ENCODE results near the gene TMEM150A.
"Not testable (repeated sequence)": the region's sequence is repeated elsewhere in the genome, so short reads cannot be mapped to it uniquely, and the experiment has no call there.

Gene TMEM150A

GRCh38 chr2:85602476-85603234 lies at the start of gene TMEM150A:
TMEM150A (minus strand) TSS chr2:85602698; CDS start chr2:85601948, 750 bp downstream.
- DNase-seq (ENCODE audit: low read depth in 2 of 2): peak; percentile 85 to 86

GRCh38 chr2:85652056-85652455 lies 49.6 kb upstream of the TMEM150A start:
- no peak for DNase-seq (ENCODE audit: low read depth in 2 of 2)

- DNase-seq (ENCODE audit: low read depth in 2 of 2): no peak
These were observed 48.6 kb upstream of the TMEM150A start for GRCh38 chr2:85651097-85651496.

- no peak for DNase-seq (ENCODE audit: low read depth in 2 of 2)
These were observed 48.0 kb upstream of the TMEM150A start for GRCh38 chr2:85650456-85650855.

- DNase-seq (ENCODE audit: low read depth in 2 of 2): no peak
These were observed 47.0 kb upstream of the TMEM150A start for GRCh38 chr2:85649201-85650190.

GRCh38 chr2:85648619-85649018 lies 46.1 kb upstream of the TMEM150A start:
- DNase-seq (ENCODE audit: low read depth in 2 of 2): peak in 1 of 2 donors; percentile 5

- DNase-seq (ENCODE audit: low read depth in 2 of 2): no peak
These were observed 45.5 kb upstream of the TMEM150A start for GRCh38 chr2:85647823-85648526.

- no peak for DNase-seq (ENCODE audit: low read depth in 2 of 2)
These were observed 43.7 kb upstream of the TMEM150A start for GRCh38 chr2:85646166-85646565.

- no peak for DNase-seq (ENCODE audit: low read depth in 2 of 2)
These were observed 42.4 kb upstream of the TMEM150A start for GRCh38 chr2:85644909-85645308.

GRCh38 chr2:85642725-85643124 lies 40.2 kb upstream of the TMEM150A start:
- DNase-seq (ENCODE audit: low read depth in 2 of 2): no peak

- no peak for DNase-seq (ENCODE audit: low read depth in 2 of 2)
These were observed 33.1 kb upstream of the TMEM150A start for GRCh38 chr2:85635636-85636035.

- no peak for DNase-seq (ENCODE audit: low read depth in 2 of 2)
These were observed 32.5 kb upstream of the TMEM150A start for GRCh38 chr2:85635011-85635410.

- no peak for DNase-seq (ENCODE audit: low read depth in 2 of 2)
These were observed 28.8 kb upstream of the TMEM150A start for GRCh38 chr2:85631316-85631715.

- DNase-seq (ENCODE audit: low read depth in 2 of 2): no peak
These were observed 26.2 kb upstream of the TMEM150A start for GRCh38 chr2:85628658-85629057.

GRCh38 chr2:85623991-85624390 lies 21.5 kb upstream of the TMEM150A start:
- DNase-seq (ENCODE audit: low read depth in 2 of 2): no peak

- no peak for DNase-seq (ENCODE audit: low read depth in 2 of 2)
These were observed 18.8 kb upstream of the TMEM150A start for GRCh38 chr2:85621338-85621737.

GRCh38 chr2:85619617-85620016 lies 17.1 kb upstream of the TMEM150A start:
- no peak for DNase-seq (ENCODE audit: low read depth in 2 of 2)

GRCh38 chr2:85617723-85618122 lies 15.2 kb upstream of the TMEM150A start:
- not testable (repeated sequence) for DNase-seq (ENCODE audit: low read depth in 2 of 2)

- DNase-seq (ENCODE audit: low read depth in 2 of 2): no peak
These were observed 12.9 kb upstream of the TMEM150A start for GRCh38 chr2:85615413-85615728.

GRCh38 chr2:85614757-85615156 lies 12.3 kb upstream of the TMEM150A start:
- not testable (repeated sequence) for DNase-seq (ENCODE audit: low read depth in 2 of 2)

GRCh38 chr2:85613717-85614515 lies 11.4 kb upstream of the TMEM150A start:
- DNase-seq (ENCODE audit: low read depth in 2 of 2): no peak
